Upper lobe of left lung (tissue), 6 donors: Measurements from ENCODE around the gene TAP2. TPM values are rescaled to one million over a fixed set of nuclear protein-coding genes. Genes with fewer than 3 reads are reported as not detected.
A peak's percentile ranks its signal among the peaks of the same experiment; 100 is the strongest.

Source experiments
- ATAC-seq, 2 donors: fragments of 200-7000 bp; cut with Tn5 transposase; one replicate each; pipeline ENCODE4 v1.9.1; 2022; ENCODE audit warnings: mild to moderate bottlenecking in 2 of 2, moderate library complexity in 2 of 2; ENCODE audit not compliant: low FRiP score in 2 of 2
- DNase-seq, 2 donors: peaks; one replicate each; pipeline ENCODE4 v3.0.0-alpha.2; 2019 to 2020
- H3K27ac ChIP-seq, 4 donors: fragments of 200-600 bp; sonication (generic); one replicate each; pipeline ENCODE4 v1.5.1; 2016 to 2019
- H3K27me3 ChIP-seq, 4 donors: fragments of 200-600 bp; sonication (generic); one replicate each; pipeline ENCODE4 v1.5.1; 2017 to 2019
- H3K36me3 ChIP-seq, 4 donors: fragments of 200-600 bp; sonication (generic); one replicate each; pipeline ENCODE4 v1.5.1; 2016 to 2019
- H3K4me1 ChIP-seq, 4 donors: fragments of 200-600 bp; sonication (generic); one replicate each; pipeline ENCODE4 v1.5.1; 2018 to 2019
- H3K4me3 ChIP-seq, 4 donors: fragments of 200-600 bp; sonication (generic); one replicate each; pipeline ENCODE4 v1.5.1; 2017 to 2019; ENCODE audit warnings: mild to moderate bottlenecking in 2 of 4, moderate library complexity in 1 of 4
- H3K9me3 ChIP-seq, 4 donors: fragments of 200-600 bp; sonication (generic); one replicate each; pipeline ENCODE4 v1.5.1; 2018 to 2019
- EP300 ChIP-seq, 4 donors: sonication (generic); formaldehyde crosslinking; IDR thresholded peaks; one replicate each; pipeline ENCODE4 v1.5.1; 2017; ENCODE audit warnings: antibody characterized with exemption in 4 of 4, control low read depth in 2 of 4
- POLR2A ChIP-seq, 4 donors: fragments of 450-650 bp; IDR thresholded peaks; one replicate each; pipeline ENCODE4 v1.5.1; 2016 to 2017; ENCODE audit warnings: antibody characterized with exemption in 4 of 4, mild to moderate bottlenecking in 2 of 4
- POLR2AphosphoS5 ChIP-seq, 2 donors: sonication (generic); formaldehyde crosslinking; IDR thresholded peaks; one replicate each; pipeline ENCODE4 v1.5.1; 2017; ENCODE audit warnings: antibody characterized with exemption in 2 of 2
- WGBS, 2 donors: methylation state at CpG; one replicate each; pipeline ENCODE4 v1.1.5; 2017 to 2018; 5-methylcytosine and 5-hydroxymethylcytosine counted together
- total RNA-seq, 6 donors: library from RNA; depleted of rRNA in 4 of 6; stranded (reverse); fragments of >200 nt in 4 of 6; gene quantifications; one replicate each; pipeline versions ENCODE4 v1.1.0 to v1.2.1, GENCODE V29; 2016 to 2021
- TF ChIP-seq, protein P1 (sequence below), 6 experiments: fragments of 450-650 bp in 4 of 6; fragments of 200-600 bp in 2 of 6; sonication (generic) in 2 of 6; IDR thresholded peaks; one replicate each; pipeline ENCODE4 v1.5.1; 2016 to 2019; ENCODE audit warnings: antibody characterized with exemption in 6 of 6
- donor health status: DM: no; HTN: no; CAD: no; lungs with moderate emphysema.
- donor health status: DM: no; HTN: yes; CAD: no; lungs with severe emphysema.

The TAP2 gene
- total RNA-seq, 6 donors from 2014 or later, result 17.6 to 266 (median 62.1) TPM

- TF ChIP-seq, protein P1, sequence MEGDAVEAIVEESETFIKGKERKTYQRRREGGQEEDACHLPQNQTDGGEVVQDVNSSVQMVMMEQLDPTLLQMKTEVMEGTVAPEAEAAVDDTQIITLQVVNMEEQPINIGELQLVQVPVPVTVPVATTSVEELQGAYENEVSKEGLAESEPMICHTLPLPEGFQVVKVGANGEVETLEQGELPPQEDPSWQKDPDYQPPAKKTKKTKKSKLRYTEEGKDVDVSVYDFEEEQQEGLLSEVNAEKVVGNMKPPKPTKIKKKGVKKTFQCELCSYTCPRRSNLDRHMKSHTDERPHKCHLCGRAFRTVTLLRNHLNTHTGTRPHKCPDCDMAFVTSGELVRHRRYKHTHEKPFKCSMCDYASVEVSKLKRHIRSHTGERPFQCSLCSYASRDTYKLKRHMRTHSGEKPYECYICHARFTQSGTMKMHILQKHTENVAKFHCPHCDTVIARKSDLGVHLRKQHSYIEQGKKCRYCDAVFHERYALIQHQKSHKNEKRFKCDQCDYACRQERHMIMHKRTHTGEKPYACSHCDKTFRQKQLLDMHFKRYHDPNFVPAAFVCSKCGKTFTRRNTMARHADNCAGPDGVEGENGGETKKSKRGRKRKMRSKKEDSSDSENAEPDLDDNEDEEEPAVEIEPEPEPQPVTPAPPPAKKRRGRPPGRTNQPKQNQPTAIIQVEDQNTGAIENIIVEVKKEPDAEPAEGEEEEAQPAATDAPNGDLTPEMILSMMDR (IDR thresholded peaks at IDR 0.05), result no peak
- TF ChIP-seq EP300 (IDR thresholded peaks at IDR 0.05), result no peak
- no peak for TF ChIP-seq POLR2AphosphoS5 (IDR thresholded peaks at IDR 0.05)
- TF ChIP-seq POLR2A (IDR thresholded peaks at IDR 0.05), result no peak
- Histone ChIP-seq H3K27ac (peak overlapping the region; percentile 89 to 99 (median 92)), H3K9me3 (no peaks in the 10 kb centered on the region), H3K4me1 (peaks cover 15 to 32% (median 20%) of the 10 kb centered on the region in 4 donors), H3K36me3 (peaks cover 0 to 55% (median 23%) of the 10 kb centered on the region in 4 donors), H3K4me3 (peak overlapping the region; percentile 47 to 80 (median 68)), H3K27me3 (no peaks in the 10 kb centered on the region)
- no peak for ATAC-seq
- peak in 1 of 2 donors; percentile 66 for DNase-seq
- WGBS, 2 donors, result 26 to 27% methylated on average over 7 to 12 of the region's 12 CpGs
Measured at GRCh38 chr6:32837651-32838113, 857 bp downstream of the TAP2 start.

DNA sequence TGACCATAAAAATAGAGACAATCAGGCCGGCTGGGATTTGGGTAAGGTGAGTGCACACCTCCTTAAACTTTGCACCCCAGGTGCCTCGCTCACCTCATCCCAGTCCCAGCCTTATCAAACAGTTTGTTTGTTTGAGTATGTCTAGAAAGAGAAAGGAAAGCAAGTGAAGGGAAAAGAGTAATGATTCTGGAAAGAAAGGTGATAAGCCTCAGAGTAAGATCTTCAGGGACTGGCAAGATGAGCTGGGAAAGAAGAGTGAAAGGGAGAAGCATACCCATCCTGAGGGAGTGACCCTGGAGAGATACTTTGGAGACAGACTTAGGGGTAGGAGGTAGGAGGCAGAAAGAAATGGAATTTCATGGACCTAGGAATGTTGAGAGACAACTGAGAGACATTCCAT lies 1.7 kb downstream of the TAP2 start:
- TF ChIP-seq, protein P1 (IDR thresholded peaks at IDR 0.05), result no peak
- no peak for TF ChIP-seq EP300 (IDR thresholded peaks at IDR 0.05)
- TF ChIP-seq POLR2A (IDR thresholded peaks at IDR 0.05), result no peak
- Histone ChIP-seq H3K27me3 (no peaks in the 10 kb centered on the region), H3K27ac (no peak overlapping the region), H3K9me3 (no peaks in the 10 kb centered on the region), H3K4me1 (peaks cover 12 to 25% (median 14%) of the 10 kb centered on the region in 4 donors), H3K36me3 (peaks cover 0 to 56% (median 26%) of the 10 kb centered on the region in 4 donors), H3K4me3 (no peak overlapping the region)
- no peak for ATAC-seq
- WGBS, 2 donors, result 80 to 100% methylated on average over 2 of the region's 2 CpGs
- no peak for DNase-seq

DNA sequence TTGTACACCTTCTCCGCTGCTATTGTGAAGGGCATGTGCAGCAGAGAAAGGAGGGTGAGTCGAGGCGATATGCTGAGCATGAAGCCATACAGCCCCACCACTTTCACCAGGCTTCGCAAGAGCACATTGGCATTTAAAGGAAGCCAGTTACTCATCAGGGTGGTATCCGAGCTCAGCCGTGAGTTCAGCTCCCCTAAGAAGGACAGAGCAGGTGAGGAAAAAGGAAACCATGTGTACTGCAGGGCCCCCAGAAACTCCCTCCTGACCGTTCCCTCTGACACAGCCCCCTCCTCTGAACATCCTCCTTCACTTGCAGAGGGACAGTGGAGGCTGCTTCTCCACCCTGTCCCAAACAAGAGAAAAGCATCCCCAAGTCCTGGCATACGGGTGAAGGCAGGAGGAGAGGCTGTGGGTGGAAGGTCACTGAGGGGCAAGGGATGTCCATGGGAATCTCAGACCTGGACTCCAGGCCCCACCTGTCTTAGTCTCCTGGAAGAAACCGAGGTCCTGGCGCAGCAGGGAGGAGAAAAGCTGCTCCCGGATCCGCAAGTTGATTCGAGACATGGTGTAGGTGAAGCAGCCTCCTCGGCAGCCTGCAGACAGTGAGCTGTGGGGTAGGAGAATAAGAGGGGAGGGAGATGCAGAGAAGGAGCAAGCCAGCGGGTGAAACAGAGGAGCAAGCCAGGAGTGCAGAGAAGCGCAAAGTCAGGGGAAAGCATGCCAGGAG lies 3.2 kb downstream of the TAP2 start:
- Histone ChIP-seq H3K27ac (no peak overlapping the region), H3K36me3 (peaks cover 7 to 58% (median 26%) of the 10 kb centered on the region in 4 donors)
- TF ChIP-seq, protein P1 (IDR thresholded peaks at IDR 0.05), result no peak
- no peak for TF ChIP-seq POLR2A (IDR thresholded peaks at IDR 0.05)
- TF ChIP-seq POLR2AphosphoS5 (IDR thresholded peaks at IDR 0.05), result no peak
- TF ChIP-seq EP300 (IDR thresholded peaks at IDR 0.05), result no peak

GRCh38 chr6:32833664-32834063 lies 4.9 kb downstream of the TAP2 start:
- H3K4me1 ChIP-seq, result peaks cover 8 to 22% (median 11%) of the 10 kb centered on the region in 4 donors
- TF ChIP-seq POLR2AphosphoS5 (IDR thresholded peaks at IDR 0.05) (no peak), POLR2A (IDR thresholded peaks at IDR 0.05) (no peak), EP300 (IDR thresholded peaks at IDR 0.05) (no peak)
- TF ChIP-seq, protein P1 (IDR thresholded peaks at IDR 0.05), result no peak
- ATAC-seq (no peak), DNase-seq (no peak)
- no peak overlapping the region for H3K4me3 ChIP-seq
- H3K27ac ChIP-seq, result no peak overlapping the region
- 79% methylated on average over 5 of the region's 5 CpGs for WGBS, 2 donors
- H3K36me3 ChIP-seq, result peaks cover 12 to 68% (median 43%) of the 10 kb centered on the region in 4 donors
- H3K9me3 ChIP-seq, result no peaks in the 10 kb centered on the region
- H3K27me3 ChIP-seq, result no peaks in the 10 kb centered on the region

More for the DNA sequence above, 3.2 kb downstream of the TAP2 start:
- Histone ChIP-seq H3K4me1 (peaks cover 10 to 25% (median 13%) of the 10 kb centered on the region in 4 donors), H3K9me3 (no peaks in the 10 kb centered on the region), H3K4me3 (no peak overlapping the region), H3K27me3 (no peaks in the 10 kb centered on the region)
- DNase-seq (no peak), ATAC-seq (no peak)
- 94 to 96% methylated on average over 15 to 16 of the region's 16 CpGs for WGBS, 2 donors
